ENCODE results near the gene PRDM5.

- TF ChIP-seq CTCF (IDR thresholded peaks at IDR 0.05 in 2 of 3, conservative IDR thresholded peaks at IDR 0.05 in 1 of 3; ENCODE audit: control insufficient read depth in 2 of 3, extremely low read depth in 1 of 3, insufficient read depth in 1 of 3, low read depth in 3 of 3, low read length in 3 of 3) = no peak
- no peak for TF ChIP-seq PML (IDR thresholded peaks at IDR 0.05; ENCODE audit: low read length)
- no peak for TF ChIP-seq EGR1 (IDR thresholded peaks at IDR 0.05; ENCODE audit: borderline replicate concordance in 1 of 2, low read depth in 2 of 2, low read length in 2 of 2)
- TF ChIP-seq USF1 (IDR thresholded peaks at IDR 0.05; ENCODE audit: borderline replicate concordance, extremely low read length, insufficient read depth, low read depth, low read length) = no peak
- no peak for TF ChIP-seq TCF7 (IDR thresholded peaks at IDR 0.05; ENCODE audit: borderline replicate concordance)
- no peak for TF ChIP-seq YY1 (IDR thresholded peaks at IDR 0.05; ENCODE audit: low read depth, low read length)
- TF ChIP-seq EP300 (IDR thresholded peaks at IDR 0.05; ENCODE audit: borderline replicate concordance in 1 of 2, control insufficient read depth in 1 of 2, low read depth in 2 of 2, low read length in 2 of 2) = no peak
- no peak for TF ChIP-seq POLR2A (IDR thresholded peaks at IDR 0.05; ENCODE audit: low read depth, low read length)
- no peak for TF ChIP-seq HDAC2 (IDR thresholded peaks at IDR 0.05)
- TF ChIP-seq EZH2 (IDR thresholded peaks at IDR 0.05; ENCODE audit: borderline replicate concordance, control insufficient read depth, low read depth, low read length) = no peak
These were observed 100.5 kb downstream of the PRDM5 start for GRCh38 chr4:120821977-120822376.
